Activated effector memory CD4-positive, alpha-beta T cell treated with Interleukin-2 at 50 U/mL for 16 hours (primary cell): ENCODE results near the gene IGFBP1.
"Not testable (repeated sequence)": the region's sequence is repeated elsewhere in the genome, so short reads cannot be mapped to it uniquely, and the experiment has no call there.

Source experiments
- DNase-seq: peaks from one replicate; pipeline ENCODE4 v3.0.0-alpha.2; 2020

The IGFBP1 gene

GRCh38 chr7:45939574-45939973 is 51.3 kb downstream of the IGFBP1 start:
- DNase-seq = no peak

- not testable (repeated sequence) for DNase-seq
These were observed 52.0 kb downstream of the IGFBP1 start for GRCh38 chr7:45940237-45940781.

DNA sequence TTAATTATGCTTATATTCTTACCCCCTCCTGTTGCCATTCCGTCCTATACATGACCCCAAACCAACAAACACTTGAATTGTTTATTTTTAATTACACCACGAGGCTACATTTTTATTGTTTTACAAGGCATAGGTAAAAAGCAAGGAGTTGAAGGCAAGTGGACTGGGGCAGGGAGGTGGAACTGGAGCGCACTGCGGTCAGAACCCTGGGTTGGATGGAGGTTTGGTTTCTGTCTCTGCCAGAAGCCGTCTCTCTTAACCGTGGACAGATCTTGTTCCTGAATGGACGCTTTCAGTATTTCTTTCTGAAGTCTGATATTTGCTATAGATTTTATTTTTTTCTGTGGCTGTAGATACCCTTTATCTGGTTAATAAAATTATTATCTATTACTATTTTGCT is 52.7 kb downstream of the IGFBP1 start:
- DNase-seq = no peak
